Measurements from ENCODE around the gene MEGF9.

DNA sequence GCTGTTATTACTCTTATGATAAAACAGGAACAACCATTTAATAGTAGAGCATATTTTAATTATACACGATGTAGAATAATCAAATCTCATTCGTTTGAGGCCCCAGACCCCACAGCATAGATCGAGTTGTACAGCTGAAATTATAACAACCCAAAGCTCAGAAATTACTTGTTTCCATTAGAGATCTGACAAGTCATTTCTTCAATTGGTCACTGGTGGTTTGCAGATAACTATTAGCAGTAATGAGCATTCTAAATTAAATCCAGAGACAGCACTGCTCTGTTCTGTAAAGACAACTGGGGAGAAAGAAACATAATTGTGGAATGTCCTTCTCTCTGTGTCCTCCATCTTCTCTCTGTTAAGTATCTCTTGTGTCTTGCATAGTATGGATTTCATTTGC lies 147.2 kb downstream of the MEGF9 start:
- TF ChIP-seq, protein P1, sequence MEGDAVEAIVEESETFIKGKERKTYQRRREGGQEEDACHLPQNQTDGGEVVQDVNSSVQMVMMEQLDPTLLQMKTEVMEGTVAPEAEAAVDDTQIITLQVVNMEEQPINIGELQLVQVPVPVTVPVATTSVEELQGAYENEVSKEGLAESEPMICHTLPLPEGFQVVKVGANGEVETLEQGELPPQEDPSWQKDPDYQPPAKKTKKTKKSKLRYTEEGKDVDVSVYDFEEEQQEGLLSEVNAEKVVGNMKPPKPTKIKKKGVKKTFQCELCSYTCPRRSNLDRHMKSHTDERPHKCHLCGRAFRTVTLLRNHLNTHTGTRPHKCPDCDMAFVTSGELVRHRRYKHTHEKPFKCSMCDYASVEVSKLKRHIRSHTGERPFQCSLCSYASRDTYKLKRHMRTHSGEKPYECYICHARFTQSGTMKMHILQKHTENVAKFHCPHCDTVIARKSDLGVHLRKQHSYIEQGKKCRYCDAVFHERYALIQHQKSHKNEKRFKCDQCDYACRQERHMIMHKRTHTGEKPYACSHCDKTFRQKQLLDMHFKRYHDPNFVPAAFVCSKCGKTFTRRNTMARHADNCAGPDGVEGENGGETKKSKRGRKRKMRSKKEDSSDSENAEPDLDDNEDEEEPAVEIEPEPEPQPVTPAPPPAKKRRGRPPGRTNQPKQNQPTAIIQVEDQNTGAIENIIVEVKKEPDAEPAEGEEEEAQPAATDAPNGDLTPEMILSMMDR (conservative IDR thresholded peaks at IDR 0.05 in 1 of 2, IDR thresholded peaks at IDR 0.05 in 1 of 2; ENCODE audit: extremely low read depth in 1 of 2, insufficient read depth in 1 of 2, low read depth in 1 of 2, low read length in 2 of 2) = no peak
- no peak for TF ChIP-seq EZH2 (IDR thresholded peaks at IDR 0.05; ENCODE audit: borderline replicate concordance, low read length)
